K562 (cell line): ENCODE measurements around the gene GTF3C4. TPM values are rescaled to one million over a fixed set of nuclear protein-coding genes. Genes with fewer than 3 reads are reported as not detected.
A peak's percentile ranks its signal among the peaks of the same experiment; 100 is the strongest.

Source experiments
- CBX2 ChIP-seq: fragments of 200-600 bp; sonication (generic); IDR thresholded peaks from one replicate; pipeline ENCODE4 v1.6.1; 2012; ENCODE audit warnings: mild to moderate bottlenecking, low read length, inconsistent platforms; ENCODE audit not compliant: insufficient read depth, poor library complexity, severe bottlenecking
- ETV1 ChIP-seq: fragments of 450-650 bp; conservative IDR thresholded peaks from 2 replicates; pipeline ENCODE4 v1.6.1; 2016; ENCODE audit warnings: missing genetic modification characterization, control low read depth, low read depth, missing compliant biosample characterization
- FOXP1 ChIP-seq: sonication (generic); formaldehyde crosslinking; IDR thresholded peaks from 2 replicates; pipeline ENCODE4 v1.8.0; 2022; ENCODE audit warnings: mild to moderate bottlenecking, missing genetic modification reagents
- GTF2E2 ChIP-seq: fragments of 200-800 bp; sonication (Bioruptor generic); IDR thresholded peaks from 2 replicates; pipeline ENCODE4 v1.6.1; 2016; ENCODE audit warnings: missing genetic modification characterization, missing compliant biosample characterization
- NCOA1 ChIP-seq: fragments of 450-650 bp; IDR thresholded peaks from 2 replicates; pipeline ENCODE4 v1.6.1; 2016; ENCODE audit warnings: low read depth
- NCOA2 ChIP-seq, 2 experiments: fragments of 450-650 bp; IDR thresholded peaks; 2 replicates each; pipeline ENCODE4 v1.6.1; 2018; ENCODE audit warnings: mild to moderate bottlenecking in 2 of 2, moderate library complexity in 1 of 2; ENCODE audit not compliant: partially characterized antibody in 2 of 2
- NR2C2 ChIP-seq, 2 experiments: fragments of 200-800 bp in 1 of 2; sonication (Bioruptor generic) in 1 of 2; sonication (generic) in 1 of 2; formaldehyde crosslinking in 1 of 2; IDR thresholded peaks; 2 replicates each; pipeline versions ENCODE4 v1.6.1 to v1.8.0; 2016 to 2022; ENCODE audit warnings: mild to moderate bottlenecking in 1 of 2, missing compliant biosample characterization in 1 of 2, missing genetic modification characterization in 1 of 2, missing genetic modification reagents in 1 of 2
- RBFOX2 ChIP-seq: fragments of 200-400 bp; formaldehyde crosslinking; IDR thresholded peaks from 2 replicates; pipeline ENCODE4 v1.6.1; 2017; ENCODE audit warnings: low read depth, mild to moderate bottlenecking, low read length, moderate library complexity
- RNF2 ChIP-seq: sonication (generic); IDR thresholded peaks from 2 replicates; pipeline ENCODE4 v1.6.1; 2016
- SREBF2 ChIP-seq: sonication (generic); formaldehyde crosslinking; IDR thresholded peaks from 2 replicates; pipeline ENCODE4 v1.4.0; 2020; ENCODE audit warnings: mild to moderate bottlenecking, missing genetic modification reagents
- SRSF1 ChIP-seq: fragments of 200-400 bp; formaldehyde crosslinking; IDR thresholded peaks from 2 replicates; pipeline ENCODE4 v1.6.1; 2017; ENCODE audit warnings: mild to moderate bottlenecking, low read depth, low read length, moderate library complexity
- SRSF3 ChIP-seq: fragments of 200-400 bp; formaldehyde crosslinking; IDR thresholded peaks from 2 replicates; pipeline ENCODE4 v1.6.1; 2016; ENCODE audit warnings: mild to moderate bottlenecking, low read length, moderate library complexity; ENCODE audit not compliant: insufficient read depth
- TBP ChIP-seq: optimal IDR thresholded peaks from 2 replicates; pipeline ENCODE3; 2011; ENCODE audit warnings: low read depth, low read length, improper control_type of control experiment
- TRIM28 ChIP-seq: fragments of 450-650 bp; IDR thresholded peaks from 2 replicates; pipeline ENCODE4 v1.6.1; 2017
- U2AF1 ChIP-seq: fragments of 200-400 bp; formaldehyde crosslinking; optimal IDR thresholded peaks from 2 replicates; pipeline ENCODE3; 2017; ENCODE audit warnings: mild to moderate bottlenecking, low read depth, low read length, moderate library complexity
- ZNF583 ChIP-seq: fragments of 250-450 bp; sonication (Bioruptor Pico); IDR thresholded peaks from 2 replicates; pipeline ENCODE4 v1.4.0; 2020
- polyA plus RNA-seq, 8 experiments: library from polyadenylated mRNA; depleted of rRNA in 4 of 8; stranded (reverse) in 5 of 8; unstranded in 3 of 8; fragments of >200 nt; fragmentation: Nextera tagmentation in 2 of 8; fragmentation: Illumina TruSeq in 1 of 8; extraction: Ambion mirVana in 2 of 8; extraction: Trizol in 1 of 8; gene quantifications; 2 replicates each; pipeline versions ENCODE4 v1.2.1 to v1.2.3, GENCODE V29; 2011 to 2014; ENCODE audit warnings: inconsistent platforms in 1 of 8, missing spikeins in 1 of 8
- total RNA-seq, 7 experiments: library from RNA; depleted of rRNA in 6 of 7; stranded (reverse); fragments of >200 nt in 6 of 7; fragmentation: Illumina TruSeq in 2 of 7; extraction: Trizol in 2 of 7; gene quantifications; 2 replicates each; pipeline versions ENCODE4 v1.2.1 to v1.2.3, GENCODE V29; 2011 to 2021; ENCODE audit warnings: low replicate concordance in 1 of 7
- TF ChIP-seq, protein P1 (sequence below), 2 experiments: fragments of 450-650 bp; conservative IDR thresholded peaks; 2 replicates each; pipeline ENCODE4 v1.6.1; 2017; ENCODE audit warnings: mild to moderate bottlenecking in 2 of 2, moderate library complexity in 2 of 2
- TF ChIP-seq, protein P2 (sequence below): fragments of 250-450 bp; sonication (Bioruptor Pico); IDR thresholded peaks from 2 replicates; pipeline ENCODE4 v1.4.0; 2020; ENCODE audit warnings: mild to moderate bottlenecking, moderate library complexity, borderline replicate concordance
- TF ChIP-seq, protein P3 (sequence below): sonication (generic); formaldehyde crosslinking; IDR thresholded peaks from 2 replicates; pipeline ENCODE4 v1.8.0; 2022; ENCODE audit warnings: mild to moderate bottlenecking, missing genetic modification reagents

GTF3C4 gene
- total and polyA plus RNA-seq, 9 of the 15 experiments (the other 6 are each of a cell fraction or from before 2014, with no cell fraction given) = 3.9 to 20.0 (median 12.2) TPM

DNA sequence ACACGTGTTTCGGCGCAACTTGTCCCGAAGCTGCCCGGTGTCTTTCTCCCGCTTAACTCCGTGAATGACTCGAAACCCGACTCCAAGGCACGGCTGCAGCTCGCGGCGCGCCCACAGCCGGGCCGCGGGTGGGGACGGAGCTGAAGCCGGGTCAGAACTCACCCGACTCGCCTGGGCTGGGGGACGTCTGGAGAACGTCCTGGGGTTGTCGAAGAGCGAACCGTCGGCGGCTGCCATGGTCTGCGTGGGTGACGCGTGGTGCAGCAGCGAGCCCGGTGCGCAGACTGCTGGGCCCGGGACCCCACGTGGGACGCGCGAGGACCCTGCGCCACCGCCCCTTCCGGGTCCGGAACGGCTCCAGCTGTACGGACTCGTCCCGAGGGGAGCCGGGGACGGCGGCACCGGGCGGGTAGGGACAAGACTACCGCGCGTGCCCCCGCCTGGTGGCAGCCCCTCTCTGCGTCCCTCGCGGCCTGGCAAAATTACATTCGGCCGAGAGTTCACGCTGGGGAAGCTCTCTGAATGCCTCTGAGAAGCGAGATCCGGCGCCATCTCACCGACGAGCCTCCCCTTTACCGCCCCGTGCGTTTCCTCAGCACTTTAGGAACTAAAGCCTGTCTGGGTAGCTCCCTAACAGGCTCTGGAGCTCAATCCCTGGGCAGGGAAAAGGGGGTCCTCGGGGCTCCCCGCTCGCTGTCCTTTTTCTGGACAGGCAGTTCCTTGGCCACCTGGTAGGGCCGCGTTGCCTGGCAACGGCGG lies 387 bp upstream of the GTF3C4 start, which contains the start of gene DDX31 (continued):
- TF ChIP-seq, protein P1, sequence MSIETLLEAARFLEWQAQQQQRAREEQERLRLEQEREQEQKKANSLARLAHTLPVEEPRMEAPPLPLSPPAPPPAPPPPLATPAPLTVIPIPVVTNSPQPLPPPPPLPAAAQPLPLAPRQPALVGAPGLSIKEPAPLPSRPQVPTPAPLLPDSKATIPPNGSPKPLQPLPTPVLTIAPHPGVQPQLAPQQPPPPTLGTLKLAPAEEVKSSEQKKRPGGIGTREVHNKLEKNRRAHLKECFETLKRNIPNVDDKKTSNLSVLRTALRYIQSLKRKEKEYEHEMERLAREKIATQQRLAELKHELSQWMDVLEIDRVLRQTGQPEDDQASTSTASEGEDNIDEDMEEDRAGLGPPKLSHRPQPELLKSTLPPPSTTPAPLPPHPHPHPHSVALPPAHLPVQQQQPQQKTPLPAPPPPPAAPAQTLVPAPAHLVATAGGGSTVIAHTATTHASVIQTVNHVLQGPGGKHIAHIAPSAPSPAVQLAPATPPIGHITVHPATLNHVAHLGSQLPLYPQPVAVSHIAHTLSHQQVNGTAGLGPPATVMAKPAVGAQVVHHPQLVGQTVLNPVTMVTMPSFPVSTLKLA (conservative IDR thresholded peaks at IDR 0.05) = peak; percentile 99
- TF ChIP-seq SRSF1 (0 out of 2 replicates have a peak, but pooled peaks have one; percentile 7), NR2C2 (CRISPR knock-in tag; IDR thresholded peaks at IDR 0.05) (no peak), NR2C2 (tag; IDR thresholded peaks at IDR 0.05) (peak; percentile 48; the same call in 1 of the 2 replicates), RBFOX2 (peak; percentile 92), TBP (peak; percentile 70), NCOA1 (0 out of 2 replicates have a peak, but pooled peaks have one; percentile 20), NCOA2 (IDR thresholded peaks at IDR 0.05; ENCODE audit: partially characterized antibody in 2 of 2) (peak in 1 of 2 experiments; percentile 96), U2AF1 (peak; percentile 72), CBX2 (no peak), ETV1 (tag) (peak; percentile 57), SRSF3 (no peak), SREBF2 (0 out of 2 replicates have a peak, but pooled peaks have one; percentile 77), ZNF583 (CRISPR knock-in tag) (0 out of 2 replicates have a peak, but pooled peaks have one; percentile 29), GTF2E2 (tag) (peak; percentile 66; the same call in 1 of the 2 replicates), FOXP1 (CRISPR knock-in tag) (peak; percentile 96), TRIM28 (peak; percentile 42; the same call in 1 of the 2 replicates), RNF2 (peak; percentile 76)
- TF ChIP-seq, protein P2, sequence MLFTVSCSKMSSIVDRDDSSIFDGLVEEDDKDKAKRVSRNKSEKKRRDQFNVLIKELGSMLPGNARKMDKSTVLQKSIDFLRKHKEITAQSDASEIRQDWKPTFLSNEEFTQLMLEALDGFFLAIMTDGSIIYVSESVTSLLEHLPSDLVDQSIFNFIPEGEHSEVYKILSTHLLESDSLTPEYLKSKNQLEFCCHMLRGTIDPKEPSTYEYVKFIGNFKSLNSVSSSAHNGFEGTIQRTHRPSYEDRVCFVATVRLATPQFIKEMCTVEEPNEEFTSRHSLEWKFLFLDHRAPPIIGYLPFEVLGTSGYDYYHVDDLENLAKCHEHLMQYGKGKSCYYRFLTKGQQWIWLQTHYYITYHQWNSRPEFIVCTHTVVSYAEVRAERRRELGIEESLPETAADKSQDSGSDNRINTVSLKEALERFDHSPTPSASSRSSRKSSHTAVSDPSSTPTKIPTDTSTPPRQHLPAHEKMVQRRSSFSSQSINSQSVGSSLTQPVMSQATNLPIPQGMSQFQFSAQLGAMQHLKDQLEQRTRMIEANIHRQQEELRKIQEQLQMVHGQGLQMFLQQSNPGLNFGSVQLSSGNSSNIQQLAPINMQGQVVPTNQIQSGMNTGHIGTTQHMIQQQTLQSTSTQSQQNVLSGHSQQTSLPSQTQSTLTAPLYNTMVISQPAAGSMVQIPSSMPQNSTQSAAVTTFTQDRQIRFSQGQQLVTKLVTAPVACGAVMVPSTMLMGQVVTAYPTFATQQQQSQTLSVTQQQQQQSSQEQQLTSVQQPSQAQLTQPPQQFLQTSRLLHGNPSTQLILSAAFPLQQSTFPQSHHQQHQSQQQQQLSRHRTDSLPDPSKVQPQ = no peak
- TF ChIP-seq, protein P3, sequence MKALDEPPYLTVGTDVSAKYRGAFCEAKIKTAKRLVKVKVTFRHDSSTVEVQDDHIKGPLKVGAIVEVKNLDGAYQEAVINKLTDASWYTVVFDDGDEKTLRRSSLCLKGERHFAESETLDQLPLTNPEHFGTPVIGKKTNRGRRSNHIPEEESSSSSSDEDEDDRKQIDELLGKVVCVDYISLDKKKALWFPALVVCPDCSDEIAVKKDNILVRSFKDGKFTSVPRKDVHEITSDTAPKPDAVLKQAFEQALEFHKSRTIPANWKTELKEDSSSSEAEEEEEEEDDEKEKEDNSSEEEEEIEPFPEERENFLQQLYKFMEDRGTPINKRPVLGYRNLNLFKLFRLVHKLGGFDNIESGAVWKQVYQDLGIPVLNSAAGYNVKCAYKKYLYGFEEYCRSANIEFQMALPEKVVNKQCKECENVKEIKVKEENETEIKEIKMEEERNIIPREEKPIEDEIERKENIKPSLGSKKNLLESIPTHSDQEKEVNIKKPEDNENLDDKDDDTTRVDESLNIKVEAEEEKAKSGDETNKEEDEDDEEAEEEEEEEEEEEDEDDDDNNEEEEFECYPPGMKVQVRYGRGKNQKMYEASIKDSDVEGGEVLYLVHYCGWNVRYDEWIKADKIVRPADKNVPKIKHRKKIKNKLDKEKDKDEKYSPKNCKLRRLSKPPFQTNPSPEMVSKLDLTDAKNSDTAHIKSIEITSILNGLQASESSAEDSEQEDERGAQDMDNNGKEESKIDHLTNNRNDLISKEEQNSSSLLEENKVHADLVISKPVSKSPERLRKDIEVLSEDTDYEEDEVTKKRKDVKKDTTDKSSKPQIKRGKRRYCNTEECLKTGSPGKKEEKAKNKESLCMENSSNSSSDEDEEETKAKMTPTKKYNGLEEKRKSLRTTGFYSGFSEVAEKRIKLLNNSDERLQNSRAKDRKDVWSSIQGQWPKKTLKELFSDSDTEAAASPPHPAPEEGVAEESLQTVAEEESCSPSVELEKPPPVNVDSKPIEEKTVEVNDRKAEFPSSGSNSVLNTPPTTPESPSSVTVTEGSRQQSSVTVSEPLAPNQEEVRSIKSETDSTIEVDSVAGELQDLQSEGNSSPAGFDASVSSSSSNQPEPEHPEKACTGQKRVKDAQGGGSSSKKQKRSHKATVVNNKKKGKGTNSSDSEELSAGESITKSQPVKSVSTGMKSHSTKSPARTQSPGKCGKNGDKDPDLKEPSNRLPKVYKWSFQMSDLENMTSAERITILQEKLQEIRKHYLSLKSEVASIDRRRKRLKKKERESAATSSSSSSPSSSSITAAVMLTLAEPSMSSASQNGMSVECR (CRISPR knock-in tag) = peak; percentile 100
